ENCODE measurements around the gene PAF1.
A peak's percentile ranks its signal among the peaks of the same experiment; 100 is the strongest.

The PAF1 gene

GRCh38 chr19:39401549-39402345 lies 10.8 kb upstream of the PAF1 start:
- peaks cover 4% of the 10 kb centered on the region for H3K79me2 ChIP-seq
- H3K36me3 ChIP-seq (ENCODE audit: control insufficient read depth, insufficient read depth, low read length): no peaks in the 10 kb centered on the region
- H3K9ac ChIP-seq: no peak overlapping the region
- H3K27ac ChIP-seq: peak overlapping the region; percentile 100
- no peaks in the 10 kb centered on the region for H3K9me3 ChIP-seq (ENCODE audit: control insufficient read depth, low read length)
- H3K4me3 ChIP-seq (ENCODE audit: low read depth, low read length): peak overlapping the region; percentile 20
- no peaks in the 10 kb centered on the region for H3K27me3 ChIP-seq (ENCODE audit: control insufficient read depth, insufficient read depth, low read length)
- H3K4me1 ChIP-seq: peaks cover 43% of the 10 kb centered on the region
- TF ChIP-seq, protein P1, sequence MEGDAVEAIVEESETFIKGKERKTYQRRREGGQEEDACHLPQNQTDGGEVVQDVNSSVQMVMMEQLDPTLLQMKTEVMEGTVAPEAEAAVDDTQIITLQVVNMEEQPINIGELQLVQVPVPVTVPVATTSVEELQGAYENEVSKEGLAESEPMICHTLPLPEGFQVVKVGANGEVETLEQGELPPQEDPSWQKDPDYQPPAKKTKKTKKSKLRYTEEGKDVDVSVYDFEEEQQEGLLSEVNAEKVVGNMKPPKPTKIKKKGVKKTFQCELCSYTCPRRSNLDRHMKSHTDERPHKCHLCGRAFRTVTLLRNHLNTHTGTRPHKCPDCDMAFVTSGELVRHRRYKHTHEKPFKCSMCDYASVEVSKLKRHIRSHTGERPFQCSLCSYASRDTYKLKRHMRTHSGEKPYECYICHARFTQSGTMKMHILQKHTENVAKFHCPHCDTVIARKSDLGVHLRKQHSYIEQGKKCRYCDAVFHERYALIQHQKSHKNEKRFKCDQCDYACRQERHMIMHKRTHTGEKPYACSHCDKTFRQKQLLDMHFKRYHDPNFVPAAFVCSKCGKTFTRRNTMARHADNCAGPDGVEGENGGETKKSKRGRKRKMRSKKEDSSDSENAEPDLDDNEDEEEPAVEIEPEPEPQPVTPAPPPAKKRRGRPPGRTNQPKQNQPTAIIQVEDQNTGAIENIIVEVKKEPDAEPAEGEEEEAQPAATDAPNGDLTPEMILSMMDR (IDR thresholded peaks at IDR 0.05): no peak
- peak overlapping the region; percentile 97 for H3K4me2 ChIP-seq (ENCODE audit: low read length)
- H2AFZ ChIP-seq: peak overlapping the region; percentile 84

- Histone ChIP-seq H3K36me3 (ENCODE audit: control insufficient read depth, insufficient read depth, low read length) (no peaks in the 10 kb centered on the region), H2AFZ (peak overlapping the region; percentile 43), H3K4me1 (peaks cover 43% of the 10 kb centered on the region), H3K27ac (peak overlapping the region; percentile 100), H3K9me3 (ENCODE audit: control insufficient read depth, low read length) (no peaks in the 10 kb centered on the region), H3K4me2 (ENCODE audit: low read length) (peak overlapping the region; percentile 10), H3K4me3 (ENCODE audit: low read depth, low read length) (no peak overlapping the region), H3K27me3 (ENCODE audit: control insufficient read depth, insufficient read depth, low read length) (no peaks in the 10 kb centered on the region), H3K79me2 (peaks cover 4% of the 10 kb centered on the region), H3K9ac (no peak overlapping the region)
- TF ChIP-seq, protein P1 (IDR thresholded peaks at IDR 0.05): no peak
These were observed 10.2 kb upstream of the PAF1 start for GRCh38 chr19:39401070-39401548.

GRCh38 chr19:39400061-39400460 lies 9.2 kb upstream of the PAF1 start:
- Histone ChIP-seq H3K9ac (no peak overlapping the region), H3K4me2 (ENCODE audit: low read length) (peak overlapping the region; percentile 26), H3K27me3 (ENCODE audit: control insufficient read depth, insufficient read depth, low read length) (no peaks in the 10 kb centered on the region), H3K4me3 (ENCODE audit: low read depth, low read length) (no peak overlapping the region), H3K27ac (peak overlapping the region; percentile 100), H3K79me2 (peaks cover 4% of the 10 kb centered on the region), H2AFZ (no peak overlapping the region), H3K4me1 (peaks cover 43% of the 10 kb centered on the region), H3K9me3 (ENCODE audit: control insufficient read depth, low read length) (no peaks in the 10 kb centered on the region), H3K36me3 (ENCODE audit: control insufficient read depth, insufficient read depth, low read length) (no peaks in the 10 kb centered on the region)
- TF ChIP-seq, protein P1 (IDR thresholded peaks at IDR 0.05): no peak

- H3K4me3 ChIP-seq (ENCODE audit: low read depth, low read length): no peak overlapping the region
- peak overlapping the region; percentile 100 for H3K27ac ChIP-seq
- no peak overlapping the region for H2AFZ ChIP-seq
- H3K4me1 ChIP-seq: peaks cover 43% of the 10 kb centered on the region
- H3K4me2 ChIP-seq (ENCODE audit: low read length): peak overlapping the region; percentile 26
- H3K9ac ChIP-seq: no peak overlapping the region
- H3K79me2 ChIP-seq: peaks cover 4% of the 10 kb centered on the region
- TF ChIP-seq, protein P1 (IDR thresholded peaks at IDR 0.05): no peak
- no peaks in the 10 kb centered on the region for H3K36me3 ChIP-seq (ENCODE audit: control insufficient read depth, insufficient read depth, low read length)
- H3K9me3 ChIP-seq (ENCODE audit: control insufficient read depth, low read length): no peaks in the 10 kb centered on the region
- H3K27me3 ChIP-seq (ENCODE audit: control insufficient read depth, insufficient read depth, low read length): no peaks in the 10 kb centered on the region
These were observed 8.8 kb upstream of the PAF1 start for GRCh38 chr19:39399668-39400050.
